H9 (cell line): Measurements from ENCODE around the gene FAM171A1. TPM values are rescaled to one million over a fixed set of nuclear protein-coding genes. Genes with fewer than 3 reads are reported as not detected.
"Not testable (repeated sequence)": the region's sequence is repeated elsewhere in the genome, so short reads cannot be mapped to it uniquely, and the experiment has no call there.

Experiments
- DNase-seq: peaks from one replicate; pipeline ENCODE4 v3.0.0-alpha.2; 2017
- H2AFZ ChIP-seq: one replicate; pipeline ENCODE4 v1.6.1; 2013; ENCODE audit warnings: mild to moderate bottlenecking, low read length, control low read depth, moderate library complexity
- H2AK5ac ChIP-seq: 2 replicates; pipeline ENCODE4 v1.6.1; 2013; ENCODE audit warnings: low read length, control low read depth, mixed read lengths; ENCODE audit not compliant: insufficient read length
- H2BK120ac ChIP-seq: one replicate; pipeline ENCODE4 v1.6.1; 2013; ENCODE audit warnings: low read depth, mild to moderate bottlenecking, low read length, control low read depth, inconsistent platforms; ENCODE audit not compliant: poor library complexity, severe bottlenecking
- H2BK12ac ChIP-seq: 2 replicates; pipeline ENCODE4 v1.6.1; 2013; ENCODE audit warnings: low read length, control low read depth, mixed read lengths, low read depth; ENCODE audit not compliant: insufficient read length
- H2BK15ac ChIP-seq: 2 replicates; pipeline ENCODE4 v1.6.1; 2013; ENCODE audit warnings: low read depth, low read length, control low read depth
- H2BK20ac ChIP-seq: one replicate; pipeline ENCODE4 v1.6.1; 2013; ENCODE audit warnings: low read depth, mild to moderate bottlenecking, low read length, control low read depth, inconsistent platforms; ENCODE audit not compliant: poor library complexity, severe bottlenecking
- H2BK5ac ChIP-seq: 2 replicates; pipeline ENCODE4 v1.6.1; 2013; ENCODE audit warnings: low read length, control low read depth, mixed read lengths; ENCODE audit not compliant: insufficient read length
- H3K14ac ChIP-seq: 2 replicates; pipeline ENCODE4 v1.6.1; 2013; ENCODE audit warnings: low read length, control low read depth; ENCODE audit not compliant: insufficient read depth
- H3K18ac ChIP-seq: 2 replicates; pipeline ENCODE4 v1.6.1; 2013; ENCODE audit warnings: low read depth, mild to moderate bottlenecking, mixed read lengths, low read length, control low read depth; ENCODE audit not compliant: insufficient read length
- H3K23ac ChIP-seq: 2 replicates; pipeline ENCODE4 v1.6.1; 2013; ENCODE audit warnings: low read length, control low read depth, mixed read lengths, low read depth; ENCODE audit not compliant: insufficient read length
- H3K23me2 ChIP-seq: 2 replicates; pipeline ENCODE4 v1.6.1; 2013; ENCODE audit warnings: low read depth, mild to moderate bottlenecking, mixed read lengths, low read length, control low read depth; ENCODE audit not compliant: insufficient read length, poor library complexity, severe bottlenecking
- H3K27ac ChIP-seq: 2 replicates; pipeline ENCODE4 v1.5.1; 2013; ENCODE audit warnings: low read length, control low read depth, mixed read lengths, low read depth; ENCODE audit not compliant: insufficient read length
- H3K27me3 ChIP-seq: 2 replicates; pipeline ENCODE4 v1.6.1; 2013; ENCODE audit warnings: low read length, control low read depth, inconsistent platforms; ENCODE audit not compliant: insufficient read depth
- H3K4ac ChIP-seq: 2 replicates; pipeline ENCODE4 v1.6.1; 2013; ENCODE audit warnings: low read depth, mild to moderate bottlenecking, control low read depth, inconsistent platforms, low read length, moderate library complexity
- H3K4me1 ChIP-seq: 2 replicates; pipeline ENCODE4 v1.6.1; 2013; ENCODE audit warnings: low read length, control low read depth, inconsistent platforms; ENCODE audit not compliant: insufficient read depth
- H3K4me2 ChIP-seq: 2 replicates; pipeline ENCODE4 v1.6.1; 2013; ENCODE audit warnings: low read length, control low read depth, mixed read lengths; ENCODE audit not compliant: insufficient read length, insufficient read depth
- H3K56ac ChIP-seq: 2 replicates; pipeline ENCODE4 v1.6.1; 2013; ENCODE audit warnings: low read depth, mild to moderate bottlenecking, mixed read lengths, low read length, control low read depth; ENCODE audit not compliant: insufficient read length
- H3K79me1 ChIP-seq: 2 replicates; pipeline ENCODE4 v1.6.1; 2013; ENCODE audit warnings: low read depth, mild to moderate bottlenecking, moderate library complexity, low read length, control low read depth, inconsistent platforms; ENCODE audit not compliant: insufficient read depth, poor library complexity, severe bottlenecking
- H3K79me2 ChIP-seq: 2 replicates; pipeline ENCODE4 v1.6.1; 2013; ENCODE audit warnings: low read length, control low read depth, inconsistent platforms; ENCODE audit not compliant: insufficient read depth
- H3K9ac ChIP-seq: 2 replicates; pipeline ENCODE4 v1.6.1; 2013; ENCODE audit warnings: low read length, control low read depth, mixed read lengths; ENCODE audit not compliant: insufficient read length; ENCODE audit errors: extremely low read depth
- H3K9me3 ChIP-seq: one replicate; pipeline ENCODE4 v1.6.1; 2013; ENCODE audit warnings: low read depth, low read length, inconsistent platforms; ENCODE audit not compliant: control insufficient read depth
- H3T11ph ChIP-seq: one replicate; pipeline ENCODE4 v1.6.1; 2013; ENCODE audit warnings: mild to moderate bottlenecking, low read length, control low read depth, inconsistent platforms
- H4K20me1 ChIP-seq: one replicate; pipeline ENCODE4 v1.6.1; 2013; ENCODE audit not compliant: control insufficient read depth, insufficient read length, insufficient read depth
- H4K5ac ChIP-seq: 2 replicates; pipeline ENCODE4 v1.6.1; 2013; ENCODE audit warnings: low read depth, mild to moderate bottlenecking, mixed read lengths, low read length, control low read depth; ENCODE audit not compliant: insufficient read length
- H4K8ac ChIP-seq: replicated peaks from 2 replicates; pipeline ENCODE4 v1.6.1; 2013; ENCODE audit warnings: low read length, control low read depth, mixed read lengths, low read depth; ENCODE audit not compliant: insufficient read length
- H4K91ac ChIP-seq: 2 replicates; pipeline ENCODE4 v1.6.1; 2013; ENCODE audit warnings: low read depth, mild to moderate bottlenecking, moderate library complexity, mixed read lengths, low read length, control low read depth; ENCODE audit not compliant: insufficient read length
- H3K27ac Mint-ChIP-seq, 3 experiments: 2 replicates in 2 of 3; 3 replicates in 1 of 3; pipeline ENCODE4 v1.8.0; 2020 to 2021; ENCODE audit warnings: mixed read lengths in 3 of 3, mild to moderate bottlenecking in 1 of 3, moderate library complexity in 1 of 3
- H3K27me3 Mint-ChIP-seq: 2 replicates; pipeline ENCODE4 v1.8.0; 2021; ENCODE audit warnings: low read depth, mild to moderate bottlenecking, moderate library complexity, mixed read lengths
- H3K36me3 Mint-ChIP-seq, 3 experiments: 2 replicates in 2 of 3; 3 replicates in 1 of 3; pipeline ENCODE4 v1.8.0; 2020 to 2021; ENCODE audit warnings: low read depth in 3 of 3, mixed read lengths in 3 of 3; ENCODE audit not compliant: insufficient read depth in 1 of 3
- H3K4me1 Mint-ChIP-seq, 2 experiments: 2 replicates each; pipeline ENCODE4 v1.8.0; 2020; ENCODE audit warnings: mixed read lengths in 2 of 2
- H3K4me3 Mint-ChIP-seq, 2 experiments: 2 replicates in 1 of 2; 3 replicates in 1 of 2; pipeline ENCODE4 v1.8.0; 2020 to 2021; ENCODE audit warnings: mild to moderate bottlenecking in 2 of 2, mixed read lengths in 2 of 2, moderate library complexity in 1 of 2
- H3K9me3 Mint-ChIP-seq, 2 experiments: 2 replicates in 1 of 2; 3 replicates in 1 of 2; pipeline ENCODE4 v1.8.0; 2020; ENCODE audit warnings: mild to moderate bottlenecking in 2 of 2, mixed read lengths in 2 of 2, moderate library complexity in 1 of 2
- CTCF ChIP-seq: fragments of 200-600 bp; sonication (generic); conservative IDR thresholded peaks from 3 replicates; pipeline ENCODE4 v1.8.0; 2021; ENCODE audit warnings: antibody characterized with exemption, mild to moderate bottlenecking
- WGBS: extraction: QIAGEN DNeasy Blood & Tissue Kit; methylation state at CpG from one replicate; pipeline ENCODE4 v1.1.7; 2013; ENCODE audit warnings: missing lambda C conversion rate, low lambda C conversion rate, mixed read lengths; ENCODE audit not compliant: insufficient read length; ENCODE audit errors: extremely low coverage; 5-methylcytosine and 5-hydroxymethylcytosine counted together
- total RNA-seq: library from RNA; stranded (reverse); gene quantifications from 2 replicates; pipeline ENCODE4 v1.2.1, GENCODE V29; 2021

Gene FAM171A1
- total RNA-seq, 1 experiment from 2014 or later = 37.4 TPM

- Histone ChIP-seq H3K9me3 (no peaks in the 10 kb centered on the region), H3K27ac (no peak overlapping the region), H3K23me2 (no peaks in the 10 kb centered on the region), H2BK12ac (no peak overlapping the region), H3K56ac (no peak overlapping the region), H3T11ph (no peak overlapping the region), H3K14ac (no peak overlapping the region), H4K91ac (no peak overlapping the region), H2BK20ac (no peak overlapping the region), H3K4me2 (no peak overlapping the region), H2AFZ (no peak overlapping the region), H3K27me3 (no peaks in the 10 kb centered on the region), H4K8ac (no peak overlapping the region), H3K79me2 (no peaks in the 10 kb centered on the region), H4K20me1 (no peaks in the 10 kb centered on the region), H2BK15ac (no peak overlapping the region), H3K79me1 (no peaks in the 10 kb centered on the region), H3K18ac (no peak overlapping the region), H2BK5ac (no peak overlapping the region), H3K4ac (no peak overlapping the region), H3K4me1 (peaks cover 4% of the 10 kb centered on the region; the same call in 1 of the 2 replicates), H2AK5ac (no peak overlapping the region), H4K5ac (no peak overlapping the region), H3K23ac (no peak overlapping the region), H3K9ac (no peak overlapping the region), H2BK120ac (no peak overlapping the region)
- H3K4me3 Mint-ChIP-seq = no peak overlapping the region
- H3K4me1 Mint-ChIP-seq = peaks cover 20 to 27% of the 10 kb centered on the region in 2 experiments
- no peaks in the 10 kb centered on the region; a peak in 1 of 7 replicates for H3K36me3 Mint-ChIP-seq
- TF ChIP-seq CTCF = no peak
- no peaks in the 10 kb centered on the region for H3K27me3 Mint-ChIP-seq
- DNase-seq = no peak
- no peak overlapping the region for H3K27ac Mint-ChIP-seq
- H3K9me3 Mint-ChIP-seq = no peaks in the 10 kb centered on the region
- no CpG with 5 or more reads among the region's 2 CpGs for WGBS
Measured at GRCh38 chr10:15202639-15203038, 168.4 kb downstream of the FAM171A1 start.

- H2AK5ac ChIP-seq, H3K9ac ChIP-seq, H2BK5ac ChIP-seq, H3K79me1 ChIP-seq, H4K91ac ChIP-seq, H3K23me2 ChIP-seq, H4K5ac ChIP-seq, H3K4ac ChIP-seq, H4K20me1 ChIP-seq, H3K23ac ChIP-seq, H3K27ac Mint-ChIP-seq, H3K56ac ChIP-seq, H3K79me2 ChIP-seq, H3K4me1 ChIP-seq, DNase-seq, H3K18ac ChIP-seq, H2BK20ac ChIP-seq, H3T11ph ChIP-seq, H3K4me3 Mint-ChIP-seq, H3K36me3 Mint-ChIP-seq, H3K27me3 ChIP-seq, H3K9me3 ChIP-seq, H3K9me3 Mint-ChIP-seq, H3K14ac ChIP-seq, H3K27me3 Mint-ChIP-seq, H2BK15ac ChIP-seq, H4K8ac ChIP-seq, H2AFZ ChIP-seq, H2BK12ac ChIP-seq, H3K4me2 ChIP-seq, H3K27ac ChIP-seq, H2BK120ac ChIP-seq: not testable (repeated sequence)
- no CpG with 5 or more reads among the region's 8 CpGs for WGBS
- peaks cover 20 to 27% of the 10 kb centered on the region in 2 experiments for H3K4me1 Mint-ChIP-seq
Measured at GRCh38 chr10:15202301-15202621, 168.8 kb downstream of the FAM171A1 start.
